Measurements from ENCODE around the gene RPRD1B. TPM values are rescaled to one million over a fixed set of nuclear protein-coding genes. Genes with fewer than 3 reads are reported as not detected.
A peak's percentile ranks its signal among the peaks of the same experiment; 100 is the strongest.
"Not testable (repeated sequence)": the region's sequence is repeated elsewhere in the genome, so short reads cannot be mapped to it uniquely, and the experiment has no call there.

RPRD1B gene
- total RNA-seq, 1 experiment from 2014 or later, result 56.6 TPM

- Histone ChIP-seq H3K27ac (no peak overlapping the region), H3K4me3 (no peak overlapping the region), H3K4me1 (peaks cover 9% of the 10 kb centered on the region; the same call in 1 of the 2 replicates), H3K36me3 (peaks cover 71% of the 10 kb centered on the region), H3K9me3 (replicated peaks) (peaks cover 6% of the 10 kb centered on the region), H3K27me3 (no peaks in the 10 kb centered on the region)
- no peak for DNase-seq
Measured at GRCh38 chr20:38085026-38085425, 51.5 kb downstream of the RPRD1B start.

GRCh38 chr20:38089500-38089899 is 56.0 kb downstream of the RPRD1B start:
- Histone ChIP-seq H3K27me3 (no peaks in the 10 kb centered on the region), H3K4me3 (no peak overlapping the region), H3K9me3 (replicated peaks) (no peaks in the 10 kb centered on the region), H3K27ac (no peak overlapping the region), H3K36me3 (peaks cover 66% of the 10 kb centered on the region), H3K4me1 (peaks cover 8% of the 10 kb centered on the region)
- no peak for DNase-seq

GRCh38 chr20:38090061-38090460 is 56.5 kb downstream of the RPRD1B start:
- Histone ChIP-seq H3K4me1 (peaks cover 6% of the 10 kb centered on the region; the same call in 1 of the 2 replicates), H3K9me3 (replicated peaks) (no peaks in the 10 kb centered on the region), H3K4me3 (no peak overlapping the region), H3K27ac (no peak overlapping the region), H3K27me3 (no peaks in the 10 kb centered on the region), H3K36me3 (peaks cover 66% of the 10 kb centered on the region)
- no peak for DNase-seq

- H3K4me3 ChIP-seq, result no peak overlapping the region
- no peaks in the 10 kb centered on the region for H3K9me3 ChIP-seq (replicated peaks)
- no peaks in the 10 kb centered on the region for H3K27me3 ChIP-seq
- peaks cover 6% of the 10 kb centered on the region; the same call in 1 of the 2 replicates for H3K4me1 ChIP-seq
- peaks cover 55% of the 10 kb centered on the region for H3K36me3 ChIP-seq
- H3K27ac ChIP-seq, result no peak overlapping the region
- no peak for DNase-seq
Measured at GRCh38 chr20:38091441-38092216, 58.1 kb downstream of the RPRD1B start.

GRCh38 chr20:38092260-38092857 is 58.8 kb downstream of the RPRD1B start:
- H3K27me3 ChIP-seq, result no peaks in the 10 kb centered on the region
- no peak overlapping the region for H3K4me3 ChIP-seq
- no peak for DNase-seq
- no peak overlapping the region for H3K27ac ChIP-seq
- H3K4me1 ChIP-seq, result peaks cover 6% of the 10 kb centered on the region; the same call in 1 of the 2 replicates
- peaks cover 48% of the 10 kb centered on the region for H3K36me3 ChIP-seq
- H3K9me3 ChIP-seq (replicated peaks), result no peaks in the 10 kb centered on the region

- H3K27me3 ChIP-seq, result no peaks in the 10 kb centered on the region
- no peak overlapping the region for H3K27ac ChIP-seq
- no peaks in the 10 kb centered on the region for H3K9me3 ChIP-seq (replicated peaks)
- no peak overlapping the region for H3K4me3 ChIP-seq
- H3K36me3 ChIP-seq, result peaks cover 42% of the 10 kb centered on the region
- no peak for DNase-seq
- H3K4me1 ChIP-seq, result peaks cover 6% of the 10 kb centered on the region; the same call in 1 of the 2 replicates
Measured at GRCh38 chr20:38092915-38093314, 59.4 kb downstream of the RPRD1B start.

- Histone ChIP-seq H3K4me1 (peaks cover 6% of the 10 kb centered on the region; the same call in 1 of the 2 replicates), H3K9me3 (replicated peaks) (no peaks in the 10 kb centered on the region), H3K27me3 (no peaks in the 10 kb centered on the region), H3K4me3 (no peak overlapping the region), H3K36me3 (peaks cover 36% of the 10 kb centered on the region), H3K27ac (no peak overlapping the region)
- no peak for DNase-seq
Measured at GRCh38 chr20:38093641-38094077, 60.1 kb downstream of the RPRD1B start.

- Histone ChIP-seq H3K4me1 (peaks cover 6% of the 10 kb centered on the region; the same call in 1 of the 2 replicates), H3K27ac (no peak overlapping the region), H3K27me3 (no peaks in the 10 kb centered on the region), H3K36me3 (peaks cover 31% of the 10 kb centered on the region), H3K9me3 (replicated peaks) (no peaks in the 10 kb centered on the region), H3K4me3 (no peak overlapping the region)
- peak in 1 of 2 experiments; percentile 51 for DNase-seq
Measured at GRCh38 chr20:38094373-38094891, 60.9 kb downstream of the RPRD1B start.

GRCh38 chr20:38095017-38095686 is 61.6 kb downstream of the RPRD1B start:
- H3K4me1 ChIP-seq, result peaks cover 6% of the 10 kb centered on the region; the same call in 1 of the 2 replicates
- no peak overlapping the region for H3K4me3 ChIP-seq
- H3K27me3 ChIP-seq, result no peaks in the 10 kb centered on the region
- no peak overlapping the region for H3K27ac ChIP-seq
- 0 out of 2 replicates have a peak, but pooled peaks cover 6% of the 10 kb centered on the region for H3K9me3 ChIP-seq (replicated peaks)
- DNase-seq, result no peak
- H3K36me3 ChIP-seq, result peaks cover 25% of the 10 kb centered on the region

GRCh38 chr20:38098952-38099351 is 65.4 kb downstream of the RPRD1B start:
- Histone ChIP-seq H3K27ac (no peak overlapping the region), H3K27me3 (no peaks in the 10 kb centered on the region), H3K4me3 (no peak overlapping the region), H3K9me3 (replicated peaks) (0 out of 2 replicates have a peak, but pooled peaks cover 10% of the 10 kb centered on the region), H3K4me1 (peaks cover 6% of the 10 kb centered on the region; the same call in 1 of the 2 replicates), H3K36me3 (no peaks in the 10 kb centered on the region)
- no peak for DNase-seq

- not testable (repeated sequence) for H3K36me3 ChIP-seq; H3K4me1 ChIP-seq; DNase-seq; H3K9me3 ChIP-seq (replicated peaks); H3K27ac ChIP-seq; H3K4me3 ChIP-seq; H3K27me3 ChIP-seq
Measured at GRCh38 chr20:38102206-38102605, 68.7 kb downstream of the RPRD1B start.

- H3K36me3 ChIP-seq, result no peaks in the 10 kb centered on the region
- no peak overlapping the region for H3K27ac ChIP-seq
- DNase-seq, result no peak
- H3K27me3 ChIP-seq, result no peaks in the 10 kb centered on the region
- H3K4me3 ChIP-seq, result no peak overlapping the region
- peaks cover 23% of the 10 kb centered on the region for H3K4me1 ChIP-seq
- peaks cover 10% of the 10 kb centered on the region; the same call in 1 of the 2 replicates for H3K9me3 ChIP-seq (replicated peaks)
Measured at GRCh38 chr20:38104285-38104684, 70.7 kb downstream of the RPRD1B start.

GRCh38 chr20:38106461-38106860 is 72.9 kb downstream of the RPRD1B start:
- Histone ChIP-seq H3K9me3 (replicated peaks) (peaks cover 4% of the 10 kb centered on the region; the same call in 1 of the 2 replicates), H3K27ac (no peak overlapping the region), H3K27me3 (no peaks in the 10 kb centered on the region), H3K36me3 (no peaks in the 10 kb centered on the region), H3K4me1 (peaks cover 45% of the 10 kb centered on the region), H3K4me3 (no peak overlapping the region)
- DNase-seq, result peak in 1 of 2 experiments; percentile 45

- H3K9me3 ChIP-seq (replicated peaks); H3K4me3 ChIP-seq; DNase-seq; H3K36me3 ChIP-seq; H3K27ac ChIP-seq; H3K27me3 ChIP-seq: not testable (repeated sequence)
- H3K4me1 ChIP-seq, result peaks cover 54% of the 10 kb centered on the region
Measured at GRCh38 chr20:38107386-38107785, 73.8 kb downstream of the RPRD1B start.
